ENCODE data around the gene TAOK1. TPM values are rescaled to one million over a fixed set of nuclear protein-coding genes. Genes with fewer than 3 reads are reported as not detected.

TAOK1 gene
- total RNA-seq, 1 experiment from 2014 or later: 85.5 TPM

GRCh38 chr17:29583324-29584248 is 193.4 kb downstream of the TAOK1 start:
- Histone ChIP-seq H3K27me3 (replicated peaks; ENCODE audit: insufficient read depth, low read depth, low read length, poor library complexity) (no peaks in the 10 kb centered on the region), H3K27ac (ENCODE audit: low read depth, low read length, poor library complexity, severe bottlenecking) (no peak overlapping the region), H3K36me3 (ENCODE audit: insufficient read depth, low read length, poor library complexity, severe bottlenecking) (peaks cover 50% of the 10 kb centered on the region), H3K9me3 (ENCODE audit: low read depth, low read length, poor library complexity, severe bottlenecking) (no peaks in the 10 kb centered on the region), H3K4me3 (ENCODE audit: low read depth, low read length, poor library complexity, severe bottlenecking) (no peak overlapping the region), H3K4me1 (ENCODE audit: insufficient read depth, low read length, poor library complexity, severe bottlenecking) (peaks cover 33% of the 10 kb centered on the region)
- no TSS peak for BruUV-seq (replicated peaks)
- no peak for TF ChIP-seq CTCF (conservative IDR thresholded peaks at IDR 0.05; ENCODE audit: low read depth, low read length)
- no peak for TF ChIP-seq EZH2 (IDR thresholded peaks at IDR 0.05; ENCODE audit: borderline replicate concordance, low read depth, low read length, poor library complexity, severe bottlenecking)
- ChIA-PET POLR2A (ENCODE audit: low non-redundant PET) (no interaction called here), CTCF (no interaction called here)
- intact Hi-C loops (cut with micrococcal nuclease; ENCODE audit: unreplicated experiment): loop anchor here (5.0 kb wide), 1 partner anchor 349 kb away; the partner anchor contains the start of gene SSH2
- no peak for DNase-seq (ENCODE audit: low spot score)

- CTCF ChIA-PET: no interaction called here
- intact Hi-C loops (cut with micrococcal nuclease; ENCODE audit: unreplicated experiment): loop anchor here (5.0 kb wide), 1 partner anchor 348 kb away; the partner anchor contains the start of gene SSH2
- POLR2A ChIA-PET (ENCODE audit: low non-redundant PET): no interaction called here
Measured at GRCh38 chr17:29584452-29585079, 194.4 kb downstream of the TAOK1 start.

More at GRCh38 chr17:29584452-29585079, 194.4 kb downstream of the TAOK1 start:
- no peak for DNase-seq (ENCODE audit: low spot score)
- Histone ChIP-seq H3K27me3 (replicated peaks; ENCODE audit: insufficient read depth, low read depth, low read length, poor library complexity) (no peaks in the 10 kb centered on the region), H3K36me3 (ENCODE audit: insufficient read depth, low read length, poor library complexity, severe bottlenecking) (peaks cover 41% of the 10 kb centered on the region), H3K27ac (ENCODE audit: low read depth, low read length, poor library complexity, severe bottlenecking) (peak overlapping the region; percentile 61), H3K4me1 (ENCODE audit: insufficient read depth, low read length, poor library complexity, severe bottlenecking) (peaks cover 33% of the 10 kb centered on the region), H3K9me3 (ENCODE audit: low read depth, low read length, poor library complexity, severe bottlenecking) (no peaks in the 10 kb centered on the region), H3K4me3 (ENCODE audit: low read depth, low read length, poor library complexity, severe bottlenecking) (no peak overlapping the region)
- no TSS peak for BruUV-seq (replicated peaks)
- no peak for TF ChIP-seq CTCF (conservative IDR thresholded peaks at IDR 0.05; ENCODE audit: low read depth, low read length)
- no peak for TF ChIP-seq EZH2 (IDR thresholded peaks at IDR 0.05; ENCODE audit: borderline replicate concordance, low read depth, low read length, poor library complexity, severe bottlenecking)
